AG04450 (cell line): ENCODE results near the gene BCORL1. TPM values are rescaled to one million over a fixed set of nuclear protein-coding genes. Genes with fewer than 3 reads are reported as not detected.

Experiments
- CTCF ChIA-PET: fragments of 300-600, 350-600 bp; formaldehyde crosslinking; extraction: SDS; loops from one replicate; lab custom pipeline; 2022; ENCODE audit warnings: antibody characterized with exemption, inconsistent platforms; lab: Charles Lee
- POLR2A ChIA-PET: fragments of 350-600 bp; formaldehyde crosslinking; extraction: SDS; loops from one replicate; lab custom pipeline; 2021; ENCODE audit warnings: antibody characterized with exemption, inconsistent platforms; lab: Yijun Ruan, JAX
- DNase-seq: peaks from one replicate; pipeline ENCODE4 v3.0.0-alpha.2; 2011; ENCODE audit warnings: low read depth, low spot score
- H3K27ac ChIP-seq: one replicate; pipeline ENCODE4 v1.5.1; 2012; ENCODE audit warnings: low read depth, low read length, control low read depth
- H3K27me3 ChIP-seq: one replicate; pipeline ENCODE4 v1.6.0; 2012; ENCODE audit warnings: low read length; ENCODE audit not compliant: control insufficient read depth, insufficient read depth
- H3K4me3 ChIP-seq: 2 replicates; pipeline ENCODE4 v1.5.1; 2011; ENCODE audit warnings: mild to moderate bottlenecking, low read depth, low read length, control low read depth
- H3K9me3 ChIP-seq: 2 replicates; pipeline ENCODE4 v1.5.1; 2012; ENCODE audit warnings: low read length; ENCODE audit not compliant: control insufficient read depth, insufficient read depth
- polyA plus RNA-seq: library from polyadenylated mRNA; depleted of rRNA; stranded (reverse); fragments of >200 nt; gene quantifications from 2 replicates; pipeline ENCODE4 v1.2.3, GENCODE V29; 2011
- TF ChIP-seq, protein P1 (sequence below): IDR thresholded peaks from 2 replicates; pipeline ENCODE4 v1.5.1; 2011; ENCODE audit warnings: low read depth, low read length, control low read depth, inconsistent platforms

Gene BCORL1
- polyA plus RNA-seq, 1 experiment: 1.0 TPM

DNA sequence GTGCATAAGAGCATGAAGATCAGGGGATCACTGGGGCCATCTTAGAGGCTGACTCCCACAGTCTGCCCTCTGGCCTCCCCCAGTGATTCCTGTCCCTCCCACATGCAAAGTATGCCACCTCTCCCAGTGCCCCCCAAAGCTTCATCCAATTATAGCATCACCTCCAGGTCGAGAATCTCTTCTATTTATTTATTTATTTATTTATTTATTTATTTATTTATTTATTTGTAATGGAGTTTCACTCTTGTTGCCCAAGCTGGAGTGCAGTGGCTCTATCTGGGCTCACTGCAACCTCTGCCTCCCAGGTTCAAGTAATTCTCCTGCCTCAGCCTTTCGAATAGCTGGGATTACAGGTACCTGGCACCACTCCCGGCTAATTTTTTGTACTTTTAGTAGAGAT, 50.1 kb downstream of the BCORL1 start:
- CTCF ChIA-PET: no interaction called here
- Histone ChIP-seq H3K27me3 (no peaks in the 10 kb centered on the region), H3K4me3 (no peak overlapping the region), H3K9me3 (no peaks in the 10 kb centered on the region), H3K27ac (no peak overlapping the region)
- TF ChIP-seq, protein P1, sequence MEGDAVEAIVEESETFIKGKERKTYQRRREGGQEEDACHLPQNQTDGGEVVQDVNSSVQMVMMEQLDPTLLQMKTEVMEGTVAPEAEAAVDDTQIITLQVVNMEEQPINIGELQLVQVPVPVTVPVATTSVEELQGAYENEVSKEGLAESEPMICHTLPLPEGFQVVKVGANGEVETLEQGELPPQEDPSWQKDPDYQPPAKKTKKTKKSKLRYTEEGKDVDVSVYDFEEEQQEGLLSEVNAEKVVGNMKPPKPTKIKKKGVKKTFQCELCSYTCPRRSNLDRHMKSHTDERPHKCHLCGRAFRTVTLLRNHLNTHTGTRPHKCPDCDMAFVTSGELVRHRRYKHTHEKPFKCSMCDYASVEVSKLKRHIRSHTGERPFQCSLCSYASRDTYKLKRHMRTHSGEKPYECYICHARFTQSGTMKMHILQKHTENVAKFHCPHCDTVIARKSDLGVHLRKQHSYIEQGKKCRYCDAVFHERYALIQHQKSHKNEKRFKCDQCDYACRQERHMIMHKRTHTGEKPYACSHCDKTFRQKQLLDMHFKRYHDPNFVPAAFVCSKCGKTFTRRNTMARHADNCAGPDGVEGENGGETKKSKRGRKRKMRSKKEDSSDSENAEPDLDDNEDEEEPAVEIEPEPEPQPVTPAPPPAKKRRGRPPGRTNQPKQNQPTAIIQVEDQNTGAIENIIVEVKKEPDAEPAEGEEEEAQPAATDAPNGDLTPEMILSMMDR: no peak
- no peak for DNase-seq
- POLR2A ChIA-PET: no interaction called here

DNA sequence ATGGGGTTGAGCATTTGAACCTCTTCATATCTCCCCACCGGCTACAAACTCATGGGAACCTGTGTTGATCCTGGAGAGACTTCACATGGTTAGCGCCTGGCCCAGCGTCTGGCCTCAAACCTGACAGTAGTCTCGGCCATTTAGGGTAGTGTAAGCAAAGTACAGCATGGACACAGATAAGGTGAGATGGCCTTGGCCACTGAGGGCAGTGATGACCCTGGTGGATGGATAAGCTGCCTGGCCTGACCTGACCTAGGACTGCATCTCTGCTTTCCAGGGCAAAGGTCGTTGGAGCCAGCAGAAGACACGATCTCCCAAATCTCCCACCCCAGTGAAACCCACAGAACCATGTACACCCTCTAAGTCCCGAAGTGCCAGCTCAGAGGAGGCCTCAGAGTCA, 51.7 kb downstream of the BCORL1 start:
- ChIA-PET CTCF (interaction anchor here (1.0 to 1.4 kb wide), 2 partner anchors 27 to 429 kb away, joined by 3 to 5 read pairs; no protein-coding TSS in a partner anchor), POLR2A (no interaction called here)
- TF ChIP-seq, protein P1: no peak
- no peaks in the 10 kb centered on the region for H3K9me3 ChIP-seq
- H3K4me3 ChIP-seq: no peak overlapping the region
- DNase-seq: no peak
- no peaks in the 10 kb centered on the region for H3K27me3 ChIP-seq
- H3K27ac ChIP-seq: no peak overlapping the region

DNA sequence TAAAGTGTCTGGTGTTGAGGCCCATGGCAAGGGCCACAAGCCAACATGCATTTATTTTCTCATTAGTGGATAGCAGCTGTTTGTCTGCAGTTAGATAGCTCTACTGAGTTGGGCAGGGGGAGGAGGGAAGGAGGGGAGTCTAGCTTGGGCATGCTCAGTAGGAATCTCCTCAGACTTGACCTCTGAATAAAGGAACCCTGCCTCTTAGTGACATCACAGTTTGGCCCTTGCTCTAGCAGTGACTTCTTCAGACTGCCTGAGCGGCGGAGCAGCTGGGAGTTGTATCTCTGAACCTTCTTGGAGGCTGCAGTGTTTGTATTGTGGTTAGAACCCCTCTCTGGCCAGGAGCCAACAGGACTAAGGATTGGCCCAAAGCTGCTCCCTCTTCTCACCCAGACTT, 57.4 kb downstream of the BCORL1 start:
- CTCF ChIA-PET: interaction anchor here (1.2 to 2.7 kb wide), 3 partner anchors 11 to 114 kb away, joined by 5 to 19 read pairs (median 14); no protein-coding TSS in a partner anchor
- no peak for DNase-seq
- POLR2A ChIA-PET: interaction anchor here (0.5 kb wide), 1 partner anchor 57 kb away, joined by 11 read pairs; no protein-coding TSS in a partner anchor

DNA sequence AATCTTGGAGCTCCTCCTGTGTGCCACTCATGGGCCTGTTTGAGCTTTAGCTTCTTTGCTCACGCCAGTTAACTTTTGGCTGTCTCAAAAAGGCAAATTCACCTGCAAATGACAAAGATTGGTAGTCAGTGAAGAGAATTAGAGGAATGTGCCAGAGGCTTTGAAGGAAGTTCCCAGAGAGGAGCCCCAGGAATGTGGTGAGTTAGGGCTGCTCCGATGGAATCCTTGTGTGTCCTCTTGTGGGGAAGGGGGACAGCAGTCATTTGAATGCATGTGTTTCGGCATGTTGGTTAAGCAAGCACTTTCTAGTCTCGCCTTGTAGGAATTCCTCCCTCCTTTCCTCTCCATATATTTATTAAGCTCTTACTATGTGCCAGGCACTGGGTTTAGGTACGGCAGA, 65.0 kb downstream of the BCORL1 start:
- ChIA-PET CTCF (interaction anchor here (1.9 kb wide), 1 partner anchor 13 kb away, joined by 9 read pairs; no protein-coding TSS in a partner anchor), POLR2A (no interaction called here)
- TF ChIP-seq, protein P1: no peak
- Histone ChIP-seq H3K4me3 (no peak overlapping the region), H3K27me3 (no peaks in the 10 kb centered on the region), H3K27ac (no peak overlapping the region), H3K9me3 (no peaks in the 10 kb centered on the region)
- DNase-seq: no peak

More for the DNA sequence above, 57.4 kb downstream of the BCORL1 start:
- Histone ChIP-seq H3K9me3 (no peaks in the 10 kb centered on the region), H3K4me3 (no peak overlapping the region), H3K27ac (no peak overlapping the region), H3K27me3 (no peaks in the 10 kb centered on the region)
- TF ChIP-seq, protein P1: no peak

DNA sequence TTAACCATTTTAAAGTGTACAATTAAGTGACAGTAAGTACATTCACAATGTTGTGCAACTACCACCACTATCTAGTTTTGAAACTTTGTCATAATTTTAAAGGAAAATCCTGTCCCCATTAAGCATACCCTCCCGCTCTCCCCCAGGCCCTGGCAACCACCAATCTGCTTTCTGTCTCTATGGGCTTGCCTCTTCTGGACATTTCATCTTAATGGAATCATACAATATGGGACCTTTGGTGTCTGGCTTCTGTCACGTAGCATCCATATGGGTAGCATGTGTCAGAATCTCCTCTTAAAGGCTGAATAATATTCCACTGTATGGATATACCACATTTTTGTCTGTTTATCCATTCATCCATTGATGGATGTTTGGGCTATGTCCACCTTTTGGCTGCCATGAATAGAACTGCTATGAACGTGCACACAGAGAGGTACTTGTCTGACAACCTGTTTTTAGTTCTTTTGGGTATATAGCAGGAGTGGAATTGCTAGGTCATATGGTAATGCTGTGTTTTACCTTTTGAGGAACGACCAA, 66.3 kb downstream of the BCORL1 start:
- Histone ChIP-seq H3K27me3 (no peaks in the 10 kb centered on the region), H3K27ac (no peak overlapping the region), H3K9me3 (no peaks in the 10 kb centered on the region), H3K4me3 (no peak overlapping the region)
- ChIA-PET POLR2A (no interaction called here), CTCF (interaction anchor here (1.9 kb wide), 1 partner anchor 12 kb away, joined by 9 read pairs; no protein-coding TSS in a partner anchor)
- TF ChIP-seq, protein P1: no peak
- DNase-seq: no peak
